GM18858 (cell line): ENCODE data around the gene FCER2.

Experiments
- ATAC-seq: cut with Tn5 transposase; IDR thresholded peaks from one replicate; pipeline ENCODE4 v1.9.1; 2021; ENCODE audit not compliant: unreplicated experiment

Gene FCER2

GRCh38 chr19:7733376-7733775 is 31.4 kb upstream of the FCER2 start:
- no peak for ATAC-seq

- ATAC-seq = no peak
Measured at GRCh38 chr19:7732045-7732444, 30.1 kb upstream of the FCER2 start, which contains the start of gene CLEC4G. TSS of gene CLEC4G (minus strand) at chr19:7732110. CDS start at chr19:7732102, 8 bp downstream.

- no peak for ATAC-seq
Measured at GRCh38 chr19:7731615-7732014, 29.7 kb upstream of the FCER2 start.

GRCh38 chr19:7731218-7731595 is 29.3 kb upstream of the FCER2 start:
- ATAC-seq = no peak

GRCh38 chr19:7730286-7731217 is 28.6 kb upstream of the FCER2 start:
- no peak for ATAC-seq

GRCh38 chr19:7729831-7730285 is 27.9 kb upstream of the FCER2 start:
- ATAC-seq = no peak

- no peak for ATAC-seq
Measured at GRCh38 chr19:7729211-7729610, 27.3 kb upstream of the FCER2 start.

GRCh38 chr19:7725791-7726190 is 23.9 kb upstream of the FCER2 start:
- ATAC-seq = no peak

- no peak for ATAC-seq
Measured at GRCh38 chr19:7722231-7722651, 20.3 kb upstream of the FCER2 start.

- ATAC-seq = no peak
Measured at GRCh38 chr19:7720351-7720750, 18.4 kb upstream of the FCER2 start.

GRCh38 chr19:7718668-7719067 is 16.7 kb upstream of the FCER2 start:
- ATAC-seq = no peak

GRCh38 chr19:7716762-7717161 is 14.8 kb upstream of the FCER2 start:
- no peak for ATAC-seq

- no peak for ATAC-seq
Measured at GRCh38 chr19:7715671-7716070, 13.7 kb upstream of the FCER2 start.

- no peak for ATAC-seq
Measured at GRCh38 chr19:7710616-7711015, 8.7 kb upstream of the FCER2 start.

- ATAC-seq = no peak
Measured at GRCh38 chr19:7709932-7710460, 8.1 kb upstream of the FCER2 start.

GRCh38 chr19:7706955-7707456 is 5.1 kb upstream of the FCER2 start:
- no peak for ATAC-seq

GRCh38 chr19:7706188-7706954 is 4.4 kb upstream of the FCER2 start:
- no peak for ATAC-seq

GRCh38 chr19:7705387-7706187 is 3.7 kb upstream of the FCER2 start:
- ATAC-seq = no peak

- no peak for ATAC-seq
Measured at GRCh38 chr19:7704280-7705060, 2.5 kb upstream of the FCER2 start.

- ATAC-seq = no peak
Measured at GRCh38 chr19:7703332-7703731, 1.4 kb upstream of the FCER2 start.
